ENCODE results near the gene PGGT1B.
A peak's percentile ranks its signal among the peaks of the same experiment; 100 is the strongest.

PGGT1B gene

DNA sequence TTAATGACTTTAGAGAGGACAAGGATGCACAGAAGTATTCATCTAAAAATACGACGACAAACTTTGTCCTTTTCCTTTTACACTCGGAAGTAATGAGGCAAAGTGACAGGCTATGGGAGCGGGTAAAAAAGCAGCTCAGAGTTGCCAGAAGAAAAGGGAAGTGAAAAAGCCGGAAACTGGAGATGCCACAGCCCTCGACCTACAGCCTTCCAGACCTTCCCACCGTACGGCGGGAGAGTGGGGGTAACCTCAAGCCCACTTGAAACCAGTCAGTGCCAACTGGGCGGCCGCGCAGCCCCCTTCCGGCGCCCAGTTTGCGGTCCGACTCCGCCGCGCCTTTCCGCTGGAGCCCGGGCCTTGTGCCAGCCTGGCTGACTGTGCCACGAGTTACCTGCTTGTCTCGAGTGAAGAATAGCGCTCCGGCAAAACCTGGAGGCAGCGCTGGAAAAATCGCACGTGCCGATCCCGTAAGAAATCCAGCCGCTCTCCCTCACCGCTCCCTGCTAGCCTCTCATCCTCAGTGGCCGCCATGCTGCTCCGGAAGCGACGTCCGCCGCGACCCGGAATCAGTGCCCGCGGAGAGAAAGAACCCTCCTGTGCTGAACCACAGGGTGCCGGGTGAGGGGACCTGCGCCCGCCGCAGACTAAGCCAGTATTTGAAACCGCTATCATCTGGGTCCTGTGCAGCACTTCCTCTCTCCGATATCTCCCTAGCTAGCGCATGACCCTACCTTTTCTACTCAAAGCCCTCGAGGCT lies at the start of gene PGGT1B:
Gene PGGT1B, minus strand, starts transcription at position 557 of the 757 bp plus-strand sequence. Its CDS starts 26 bp downstream, at position 531.
- DNase-seq, result peak; percentile 49 to 75

DNA sequence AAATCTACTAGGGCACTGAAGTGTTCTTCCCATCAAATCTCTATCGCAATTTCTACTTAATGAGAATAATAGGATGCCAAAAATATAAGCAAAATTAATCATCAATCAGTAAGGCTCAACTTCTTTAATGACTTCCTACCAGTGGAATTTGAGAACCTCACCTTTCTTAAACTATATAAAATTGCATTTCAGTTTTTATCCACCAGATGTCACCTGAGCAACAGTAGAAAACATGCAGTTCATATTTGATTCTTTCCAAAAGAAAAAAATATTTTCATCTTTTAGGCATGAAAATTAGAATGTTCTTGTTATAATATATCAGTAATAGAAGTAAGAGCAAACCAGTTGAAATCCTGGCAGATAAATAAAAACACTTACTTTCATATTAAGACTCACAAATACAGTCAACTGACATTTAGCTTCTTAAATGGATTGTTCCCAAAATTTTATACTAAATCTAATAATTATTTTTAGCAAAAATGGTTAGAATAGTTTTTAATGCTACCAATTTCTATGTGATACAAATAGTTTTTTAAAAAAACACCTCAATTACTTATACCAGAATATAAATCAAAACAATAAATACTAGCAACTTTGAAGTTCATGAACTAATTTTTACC lies 47.2 kb upstream of the PGGT1B start:
- peak in 1 of 2 experiments; percentile 53 for DNase-seq

DNA sequence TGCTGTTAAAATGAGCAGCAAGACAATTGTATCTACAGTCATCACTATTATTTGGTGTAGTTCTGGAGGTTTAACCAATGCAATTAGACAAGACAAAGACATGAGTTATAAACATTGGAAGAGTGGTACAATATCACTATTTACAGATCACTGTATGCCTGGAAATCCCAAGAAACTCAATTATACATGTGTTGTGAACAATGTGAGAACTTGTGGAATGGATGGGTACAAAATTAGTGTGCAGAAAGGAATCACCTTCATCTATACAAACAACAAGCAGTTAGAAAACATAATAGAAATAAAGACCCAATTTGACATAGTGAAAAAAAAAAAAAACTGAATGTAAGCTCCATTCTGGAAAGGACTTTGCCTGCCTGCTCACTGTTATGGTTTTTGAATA lies 46.1 kb upstream of the PGGT1B start:
- DNase-seq, result no peak

DNA sequence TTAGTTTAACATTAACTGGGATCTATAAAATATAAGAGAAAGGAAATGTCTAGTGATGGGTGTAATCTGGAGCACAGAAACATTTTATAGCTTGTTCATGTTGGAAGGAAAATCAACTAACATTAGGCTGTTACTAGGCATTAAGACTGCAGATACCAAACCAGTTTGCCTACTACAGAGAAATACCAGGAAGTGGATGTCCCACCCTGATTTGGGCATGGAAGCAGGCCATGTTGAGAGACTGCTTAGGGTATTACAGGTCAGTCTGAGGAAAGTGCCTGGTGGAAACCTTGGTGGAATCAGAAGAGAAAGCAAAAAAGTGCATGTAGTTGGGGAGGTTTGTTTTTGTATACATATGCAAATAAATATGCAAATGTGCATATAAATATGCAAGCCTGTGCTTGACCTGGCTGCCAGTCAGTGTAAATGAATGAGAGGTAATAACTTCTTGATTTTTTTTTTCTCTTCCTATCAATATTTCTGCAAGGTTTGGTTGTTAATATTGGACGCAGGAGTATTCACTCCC lies 43.4 kb upstream of the PGGT1B start:
- peak; percentile 59 to 60 for DNase-seq

DNA sequence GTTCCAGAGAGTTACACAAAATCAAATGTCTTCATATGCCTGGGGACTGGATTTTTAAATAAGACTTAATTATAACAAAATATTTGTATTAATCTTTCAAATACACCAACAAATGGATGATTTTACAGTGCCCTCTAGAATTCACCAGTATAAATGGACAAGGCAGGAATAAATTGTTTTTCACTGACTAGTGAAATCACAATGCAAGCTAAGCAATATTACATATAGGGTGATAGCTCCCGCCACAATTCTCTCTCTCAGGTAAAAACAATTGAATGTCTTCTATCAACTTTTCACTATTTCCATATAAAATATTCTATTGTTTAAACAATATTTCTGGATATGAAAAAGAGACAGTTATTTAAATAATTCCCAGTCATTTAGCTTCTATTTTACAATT lies 41.8 kb upstream of the PGGT1B start:
- no peak for DNase-seq

DNA sequence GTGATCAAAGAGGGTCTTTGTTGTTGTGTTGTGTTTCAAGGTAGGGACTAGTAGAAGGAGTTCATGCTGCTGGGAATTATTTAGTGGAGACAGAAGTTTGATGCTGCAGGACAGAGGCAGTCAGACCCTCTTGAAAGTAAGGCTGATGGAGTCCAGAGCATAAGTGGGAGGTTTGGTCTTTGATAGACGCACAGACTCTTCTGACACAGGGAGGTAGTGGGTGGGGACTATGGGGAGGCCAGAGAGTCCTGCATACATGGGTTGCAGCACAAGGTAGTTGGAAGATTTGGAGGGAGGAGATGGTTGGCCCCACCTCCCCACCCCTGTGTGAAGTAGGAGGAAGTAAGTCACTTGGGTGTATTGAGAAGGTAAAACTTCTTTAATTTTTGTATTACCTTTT lies 36.1 kb upstream of the PGGT1B start:
- no peak for DNase-seq

DNA sequence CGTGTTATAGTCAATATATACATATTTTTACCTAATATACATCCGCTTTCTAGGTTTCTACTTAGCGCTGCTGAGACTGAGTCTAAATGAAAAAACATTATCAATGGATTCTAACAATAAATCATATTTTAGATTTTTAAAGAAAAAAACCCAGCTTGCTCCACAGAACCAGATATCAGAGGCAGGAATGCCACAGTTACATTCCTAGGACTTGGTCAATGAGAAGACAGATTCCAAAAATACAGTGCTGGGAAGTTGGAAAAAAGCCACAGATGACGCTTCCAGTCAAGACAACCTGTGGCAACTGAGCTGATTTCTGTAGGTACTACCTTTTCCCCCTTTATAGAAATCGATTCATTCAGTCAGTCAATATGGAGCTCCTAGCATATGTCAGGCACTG lies 34.4 kb upstream of the PGGT1B start:
- DNase-seq, result no peak

DNA sequence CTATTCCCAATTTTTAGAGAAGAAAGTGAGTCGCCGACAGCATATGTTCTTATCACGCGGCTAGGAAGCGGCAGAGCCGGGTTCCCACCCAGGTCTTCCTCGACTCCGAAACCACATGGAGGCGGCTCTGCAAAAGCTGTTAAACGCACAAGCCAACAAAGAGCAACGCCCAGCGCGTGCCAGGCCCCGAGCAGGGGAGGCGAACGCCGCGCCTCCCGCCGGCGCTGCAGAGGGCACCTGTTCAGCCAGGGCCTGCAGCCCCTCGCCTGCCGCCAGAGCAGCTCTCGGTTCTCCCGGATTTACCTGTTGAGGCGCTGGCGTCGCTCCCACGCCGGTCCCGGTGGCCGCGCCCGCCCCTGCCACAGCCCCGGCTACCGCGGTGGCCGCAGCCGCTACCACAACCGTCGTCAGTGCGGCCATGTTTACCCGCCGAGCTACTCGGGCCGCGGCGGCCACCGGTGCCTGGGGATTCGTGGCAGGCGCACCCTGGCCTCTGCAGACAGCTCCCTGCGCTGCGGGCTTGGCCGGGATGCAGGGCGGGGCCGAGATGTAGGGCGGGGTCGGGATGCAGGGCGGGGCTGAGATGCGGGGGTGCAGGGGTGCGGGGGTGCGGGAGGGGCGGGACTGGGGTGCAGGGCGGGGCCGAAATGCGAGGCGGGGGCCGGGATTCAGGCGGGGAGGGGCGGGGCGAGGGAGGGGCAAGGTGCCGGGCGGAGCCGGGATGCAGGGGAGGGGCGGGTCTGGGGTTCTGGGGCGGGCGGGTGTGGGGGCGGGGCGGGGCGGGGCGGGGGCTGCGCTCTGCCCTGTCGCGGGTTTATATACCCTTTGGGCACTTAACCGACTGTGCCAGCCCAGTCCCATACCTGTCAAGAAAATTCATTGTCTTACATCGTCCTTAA lies 33.7 kb upstream of the PGGT1B start, which contains the start of gene CCDC112:
Gene CCDC112, minus strand, starts transcription at position 531 of the 899 bp plus-strand sequence. Its CDS starts 111 bp downstream, at position 420.
- peak; percentile 51 to 79 for DNase-seq

DNA sequence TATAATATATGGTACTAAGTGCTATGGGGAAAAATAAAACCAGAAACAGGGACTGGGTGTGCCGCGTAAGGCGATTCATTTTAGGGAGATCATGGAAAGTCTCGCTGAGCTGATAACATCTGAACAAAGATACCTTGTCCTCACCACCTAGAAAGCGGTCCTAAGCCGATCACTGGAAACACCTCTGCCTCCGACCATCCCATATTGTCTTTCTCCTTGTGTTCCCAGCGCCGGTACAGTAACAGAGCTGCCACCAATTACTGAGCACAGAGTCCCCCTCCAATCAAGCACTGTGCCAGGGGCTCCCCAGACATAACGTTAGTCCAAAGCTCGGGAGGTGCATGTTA lies 33.1 kb upstream of the PGGT1B start:
- peak in 1 of 2 experiments; percentile 57 for DNase-seq

DNA sequence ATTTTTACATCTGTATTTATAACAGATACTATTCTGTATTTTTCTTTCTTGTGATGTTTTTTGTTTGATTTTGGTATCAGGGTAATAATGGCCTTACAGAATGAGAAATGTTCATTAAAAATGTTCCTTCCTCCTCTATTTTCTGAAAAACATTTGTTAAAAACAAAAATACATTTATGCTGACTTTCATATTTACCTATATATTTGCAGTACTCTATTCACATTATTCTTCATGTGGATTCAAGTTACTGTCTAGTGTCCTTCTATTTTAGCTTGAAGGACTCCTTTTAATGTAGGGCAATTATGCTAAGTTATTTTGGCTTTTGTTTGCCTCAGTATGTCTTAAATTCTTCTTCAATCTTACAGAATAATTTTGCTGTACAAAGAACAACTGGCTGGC lies 28.7 kb upstream of the PGGT1B start:
- DNase-seq, result no peak

DNA sequence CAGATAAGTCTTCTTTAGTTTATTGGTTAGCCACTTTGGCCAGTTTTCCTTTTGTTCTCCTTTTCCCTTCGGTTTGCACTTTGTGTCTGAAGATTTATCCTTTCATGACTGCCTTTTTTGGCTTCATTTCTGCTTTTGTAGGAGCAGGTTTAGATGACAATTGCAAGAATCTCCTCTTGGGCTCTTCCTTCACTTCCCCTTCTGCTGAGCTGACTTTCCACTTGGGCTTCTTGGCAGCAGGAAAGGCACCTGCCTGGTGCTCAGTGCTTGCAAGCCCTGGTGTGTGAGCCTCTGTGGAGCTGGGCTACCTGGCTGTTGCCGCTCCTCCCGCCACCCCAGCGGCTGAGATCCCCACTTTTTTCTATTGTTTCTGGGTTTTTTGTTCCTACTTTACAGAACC lies 26.4 kb upstream of the PGGT1B start:
- DNase-seq, result no peak

DNA sequence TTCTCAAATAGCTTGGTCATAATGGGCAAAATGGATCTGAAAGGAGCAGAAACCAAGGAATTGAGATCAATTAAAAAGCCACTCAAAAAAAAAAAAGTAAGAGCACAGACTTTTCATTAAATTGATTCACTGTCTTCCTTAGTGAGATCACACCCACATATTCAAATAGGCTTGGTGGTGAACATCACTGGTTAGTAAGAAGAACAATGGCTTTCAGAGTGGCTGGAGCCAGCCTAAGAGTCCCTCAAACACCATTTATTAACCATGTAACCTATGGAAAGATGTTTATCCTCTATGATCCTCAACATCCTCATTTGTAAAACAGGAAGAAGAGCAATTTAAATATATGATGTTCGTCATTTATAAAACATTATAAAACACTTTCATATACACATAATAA lies 21.3 kb upstream of the PGGT1B start:
- no peak for DNase-seq

DNA sequence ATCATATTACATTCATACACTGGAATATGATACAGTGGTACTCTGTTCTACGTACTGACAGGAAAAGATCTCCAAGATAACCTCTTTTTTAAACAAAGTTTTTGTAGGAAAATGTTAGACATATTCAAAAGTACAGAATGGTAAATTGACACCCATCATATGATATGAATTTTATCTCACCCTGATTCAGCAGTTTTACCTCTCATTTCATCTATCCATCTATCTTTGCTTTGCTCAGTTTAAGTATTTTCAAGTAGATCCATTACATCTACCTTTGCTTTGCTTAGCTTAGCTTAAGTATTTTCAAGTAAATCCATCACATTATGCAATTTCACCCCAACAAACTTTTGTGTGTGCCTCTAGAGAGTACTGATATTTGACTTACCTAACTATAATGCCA lies 19.5 kb upstream of the PGGT1B start:
- DNase-seq, result no peak

DNA sequence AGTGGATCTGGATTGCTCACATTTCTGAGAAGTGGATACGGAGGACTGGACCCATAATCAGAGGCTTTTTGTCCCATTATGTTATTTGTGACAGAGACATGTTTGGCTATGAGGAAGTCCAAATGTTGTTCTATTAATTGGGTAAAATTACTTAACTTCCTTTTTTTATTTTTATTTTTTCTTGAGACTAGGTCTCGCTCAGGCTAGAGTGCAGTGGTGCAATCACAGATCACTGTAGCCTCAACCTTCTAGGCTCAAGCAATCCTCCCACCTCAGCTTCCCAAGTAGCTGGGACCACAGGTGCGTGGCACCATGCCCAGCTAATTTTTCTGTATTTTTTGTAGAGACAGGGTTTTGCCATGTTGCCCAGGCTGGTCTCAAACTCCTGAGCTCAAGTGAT lies 11.9 kb upstream of the PGGT1B start:
- no peak for DNase-seq

DNA sequence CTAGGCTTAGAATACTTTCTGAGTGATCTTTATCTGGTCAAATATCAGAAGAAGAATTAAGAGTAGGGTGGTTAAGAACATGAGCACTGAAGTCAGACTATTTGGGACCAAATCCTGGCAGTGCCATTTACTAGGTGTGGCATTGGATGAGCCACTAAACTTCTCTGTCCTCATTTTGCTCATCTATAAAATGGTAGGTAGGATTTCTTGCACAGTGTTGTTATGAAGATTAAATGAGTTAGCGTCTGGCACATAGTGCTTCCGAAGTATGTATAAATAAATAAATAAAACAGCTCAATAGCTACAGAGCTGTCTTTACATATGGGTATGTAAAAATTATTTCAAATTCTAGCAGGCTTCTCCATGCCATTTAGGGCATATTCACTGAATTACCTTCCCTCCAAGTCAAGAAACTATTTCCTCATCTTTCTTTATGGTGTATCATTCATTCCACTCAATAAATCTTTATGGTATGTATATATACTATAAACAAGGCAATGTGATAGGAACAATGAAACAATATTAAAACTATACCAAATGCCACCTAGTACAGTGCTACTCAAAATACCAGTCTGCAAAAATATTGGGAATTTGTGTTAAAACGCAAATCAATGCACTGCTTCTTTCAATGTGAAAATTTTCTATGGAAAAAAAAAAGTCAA lies 9.8 kb upstream of the PGGT1B start:
- no peak for DNase-seq

DNA sequence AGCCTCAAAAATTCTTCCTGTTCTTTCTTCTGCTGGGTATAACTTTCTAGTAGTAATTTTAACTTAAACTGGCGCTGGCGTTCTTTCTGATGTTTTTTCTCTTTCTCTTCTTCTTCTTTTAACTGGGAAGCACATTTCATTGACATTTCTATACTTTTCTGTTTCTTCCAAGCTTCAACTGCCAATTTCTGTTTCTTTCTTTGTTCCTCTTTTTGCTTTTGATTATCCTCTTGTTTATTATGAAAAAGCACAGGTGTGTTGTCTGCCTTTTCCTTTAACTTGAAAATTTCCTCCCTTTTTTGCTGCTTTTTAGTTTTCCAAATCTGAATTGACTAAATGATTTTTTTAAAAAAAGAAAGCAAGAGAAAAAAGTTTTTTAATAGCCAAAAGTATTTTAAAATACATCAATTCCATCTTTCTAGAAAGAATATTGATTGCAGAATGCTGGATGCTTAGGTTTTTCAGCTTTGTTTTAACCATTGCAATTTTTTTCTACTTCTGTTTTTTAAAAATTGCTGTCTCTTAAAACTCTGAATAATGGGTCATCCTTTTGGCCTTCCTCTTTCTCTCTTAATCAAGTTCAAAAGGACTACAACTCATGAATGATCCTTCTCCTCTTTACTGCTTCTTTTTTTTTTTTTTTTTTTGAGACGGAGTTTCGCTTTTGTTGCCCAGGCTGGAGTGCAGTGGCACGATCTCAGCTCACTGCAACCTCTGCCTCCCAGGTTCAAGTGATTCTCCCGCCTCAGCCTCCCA lies 8.8 kb upstream of the PGGT1B start:
- DNase-seq, result no peak

DNA sequence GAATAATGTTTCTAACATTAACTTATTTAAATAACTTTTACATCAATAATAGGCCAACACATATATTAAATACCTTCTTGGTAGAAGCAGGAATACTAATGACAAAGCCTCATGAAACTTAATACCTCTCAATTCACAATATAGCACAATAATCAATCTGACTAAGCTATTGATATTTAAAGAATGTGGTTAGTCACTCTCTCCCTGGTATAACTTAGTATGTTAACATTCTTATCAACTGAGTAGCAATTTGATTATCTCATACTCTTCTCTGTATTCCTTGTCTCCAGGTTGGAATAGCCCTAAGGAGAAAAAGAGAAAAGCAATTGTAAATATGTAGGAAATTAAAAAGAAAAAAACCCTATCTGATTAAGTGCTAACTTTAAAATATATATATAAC lies 4.9 kb upstream of the PGGT1B start:
- DNase-seq, result no peak

DNA sequence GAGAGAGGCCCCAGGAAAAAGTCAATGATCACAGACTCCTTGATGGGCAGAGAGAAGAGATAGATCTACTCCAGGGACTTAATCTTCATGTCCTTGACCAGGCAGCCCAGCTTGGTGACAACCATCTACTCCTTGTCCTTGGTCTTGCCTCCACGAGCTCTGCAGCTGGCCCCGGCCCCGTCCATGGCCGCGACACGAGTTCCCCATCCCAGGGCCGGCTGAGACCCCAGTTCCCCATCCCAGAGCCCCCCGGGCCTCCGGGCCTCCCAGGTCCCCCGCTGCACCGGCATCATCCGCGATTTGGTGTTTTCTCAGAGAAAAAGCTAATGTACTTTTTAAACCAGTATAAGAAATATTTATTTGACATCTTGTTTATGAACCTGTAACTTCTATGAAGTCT lies 2.5 kb upstream of the PGGT1B start:
- no peak for DNase-seq

DNA sequence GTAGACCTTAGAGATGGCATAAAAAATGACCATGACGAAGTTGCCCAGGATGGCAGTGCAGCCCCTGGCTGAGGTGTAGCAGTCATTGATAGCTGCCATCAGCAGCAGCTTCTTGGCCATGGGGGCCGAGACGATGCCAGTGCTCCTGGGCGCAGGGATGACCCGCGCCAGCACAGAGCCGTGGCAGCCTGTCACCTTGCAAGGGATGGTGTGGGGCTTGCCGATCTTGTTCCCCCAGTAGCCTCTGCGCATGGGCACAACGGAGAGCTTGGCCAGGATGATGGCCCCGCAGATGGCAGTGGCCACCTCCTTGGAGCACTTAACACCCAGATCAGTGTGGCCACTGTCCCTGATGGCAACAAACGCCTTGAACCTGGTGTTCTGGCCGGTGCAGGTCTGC lies 2.1 kb upstream of the PGGT1B start:
- DNase-seq, result no peak

DNA sequence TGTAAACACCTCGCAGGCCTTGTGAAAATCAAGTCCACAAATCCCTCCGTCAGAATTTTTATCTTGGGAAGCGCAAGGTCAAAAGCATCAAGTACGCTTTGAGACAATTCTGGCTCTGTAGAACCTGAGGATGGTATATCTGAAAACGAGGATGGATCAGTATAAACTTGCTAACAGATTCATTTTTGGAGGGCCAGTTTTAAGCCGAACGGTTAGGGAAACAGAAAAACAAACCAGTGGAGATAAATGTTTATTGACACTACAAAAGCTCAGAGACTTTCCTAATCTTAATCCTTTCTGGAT lies 352 bp upstream of the PGGT1B start:
- no peak for DNase-seq

DNA sequence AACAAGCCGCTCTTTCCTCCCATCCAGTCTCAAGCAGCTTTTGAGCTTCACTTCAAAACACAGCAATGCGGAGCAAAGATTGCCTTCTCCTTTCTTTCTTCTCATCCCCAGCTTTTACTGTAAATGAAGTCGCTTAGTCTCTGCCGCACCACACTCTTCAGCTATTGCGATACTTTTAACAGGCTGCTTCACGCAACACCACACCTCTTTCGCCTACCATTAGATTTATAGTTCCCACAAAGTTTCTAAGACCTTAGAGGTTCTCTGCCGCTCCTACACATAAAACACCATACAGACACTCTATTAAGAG lies 711 bp downstream of the PGGT1B start:
- peak in 1 of 2 experiments; percentile 17 for DNase-seq

DNA sequence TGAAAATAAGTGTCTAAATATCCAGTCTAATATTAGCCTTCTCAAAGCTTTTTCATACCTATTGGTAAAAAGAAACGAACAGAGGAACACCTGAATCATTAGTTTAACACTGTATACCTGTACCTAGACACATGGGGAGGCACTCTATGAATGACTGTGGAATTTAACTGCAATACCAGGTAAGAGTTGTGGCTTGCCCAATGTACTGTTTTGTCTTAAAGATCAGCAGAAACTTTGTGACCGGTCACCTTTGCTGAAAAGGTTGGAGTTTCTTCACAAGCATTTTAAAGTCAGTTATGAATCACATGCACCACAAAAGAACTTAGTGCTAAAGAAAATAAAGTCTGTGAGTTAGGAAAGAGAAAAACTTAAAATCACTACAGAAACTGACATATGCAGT lies 2.4 kb downstream of the PGGT1B start:
- DNase-seq, result no peak

DNA sequence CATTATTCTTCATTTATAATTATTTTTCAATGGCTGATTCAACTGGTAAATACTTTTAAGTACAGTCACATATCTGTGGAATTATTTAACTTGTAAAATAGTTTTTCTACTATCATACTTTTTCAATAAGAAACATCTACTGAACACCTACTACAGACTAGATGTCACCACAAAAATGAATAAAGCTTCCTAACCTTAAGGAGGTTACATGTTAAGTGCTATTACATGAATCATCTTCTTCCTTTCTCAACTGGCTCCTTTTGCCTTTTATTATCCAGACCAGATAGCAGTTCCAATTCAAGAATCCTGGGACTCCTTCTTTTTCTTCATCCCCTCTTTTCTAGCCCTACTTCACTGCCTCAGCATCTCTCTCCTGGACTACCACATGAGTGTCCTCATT lies 4.7 kb downstream of the PGGT1B start:
- DNase-seq, result no peak
